Vagina (tissue), 2 donors: Measurements from ENCODE around the gene CNBP.

Source experiments
- POLR2A ChIP-seq, 2 donors: fragments of 450-650 bp; IDR thresholded peaks; one replicate each; pipeline ENCODE4 v1.6.1; 2017; ENCODE audit warnings: antibody characterized with exemption in 2 of 2, mild to moderate bottlenecking in 2 of 2, moderate library complexity in 2 of 2
- POLR2AphosphoS5 ChIP-seq, 2 donors: sonication (generic); formaldehyde crosslinking; IDR thresholded peaks; one replicate each; pipeline ENCODE4 v1.9.0; 2017; ENCODE audit warnings: antibody characterized with exemption in 2 of 2, mild to moderate bottlenecking in 2 of 2, low read depth in 1 of 2; ENCODE audit not compliant: insufficient read depth in 1 of 2
- TF ChIP-seq, protein P1 (sequence below), 3 experiments: fragments of 450-650 bp in 2 of 3; fragments of 200-600 bp in 1 of 3; sonication (generic) in 1 of 3; IDR thresholded peaks; one replicate each; pipeline ENCODE4 v1.5.1; 2017 to 2019; ENCODE audit warnings: antibody characterized with exemption in 3 of 3, mild to moderate bottlenecking in 2 of 3, moderate library complexity in 2 of 3

DNA sequence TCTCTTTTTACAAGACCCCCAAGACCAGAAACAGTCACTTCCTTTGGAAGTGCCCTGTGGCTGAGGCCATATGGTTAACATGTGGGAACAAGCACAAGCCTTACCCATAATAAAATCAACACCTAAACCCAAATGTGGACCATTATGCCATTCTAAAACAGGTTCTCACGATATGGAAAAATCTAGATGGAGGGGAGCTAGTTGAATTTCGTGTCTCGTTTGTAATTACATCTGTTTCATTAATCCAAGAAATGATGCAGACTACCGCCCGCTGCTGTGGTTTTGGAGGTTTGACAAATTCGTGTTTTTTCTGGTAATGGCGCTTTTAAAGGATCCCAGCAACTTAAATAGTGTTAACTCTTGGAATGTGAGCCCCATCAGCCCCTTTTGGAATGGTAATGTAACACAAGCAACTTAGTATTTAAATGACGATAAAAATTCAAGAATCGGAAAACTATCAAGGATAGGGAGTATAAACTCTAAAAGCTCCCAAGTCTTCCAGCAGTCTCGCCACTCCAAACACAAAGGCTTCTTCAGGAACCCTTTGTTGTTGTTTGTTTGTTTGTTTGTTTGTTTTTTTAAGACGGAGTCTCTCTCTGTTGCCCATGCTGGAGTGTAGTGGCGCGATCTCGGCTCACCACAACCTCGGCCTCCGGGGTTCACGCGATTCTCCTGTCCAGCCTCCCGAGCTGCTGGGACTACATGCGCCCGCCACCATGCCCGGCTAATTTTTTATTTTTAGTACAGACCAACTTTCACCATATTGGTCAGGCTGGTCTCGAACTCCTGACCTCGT, 1.1 kb downstream of the CNBP start:
- TF ChIP-seq POLR2A (IDR thresholded peaks at IDR 0.05), result no peak
- TF ChIP-seq, protein P1, sequence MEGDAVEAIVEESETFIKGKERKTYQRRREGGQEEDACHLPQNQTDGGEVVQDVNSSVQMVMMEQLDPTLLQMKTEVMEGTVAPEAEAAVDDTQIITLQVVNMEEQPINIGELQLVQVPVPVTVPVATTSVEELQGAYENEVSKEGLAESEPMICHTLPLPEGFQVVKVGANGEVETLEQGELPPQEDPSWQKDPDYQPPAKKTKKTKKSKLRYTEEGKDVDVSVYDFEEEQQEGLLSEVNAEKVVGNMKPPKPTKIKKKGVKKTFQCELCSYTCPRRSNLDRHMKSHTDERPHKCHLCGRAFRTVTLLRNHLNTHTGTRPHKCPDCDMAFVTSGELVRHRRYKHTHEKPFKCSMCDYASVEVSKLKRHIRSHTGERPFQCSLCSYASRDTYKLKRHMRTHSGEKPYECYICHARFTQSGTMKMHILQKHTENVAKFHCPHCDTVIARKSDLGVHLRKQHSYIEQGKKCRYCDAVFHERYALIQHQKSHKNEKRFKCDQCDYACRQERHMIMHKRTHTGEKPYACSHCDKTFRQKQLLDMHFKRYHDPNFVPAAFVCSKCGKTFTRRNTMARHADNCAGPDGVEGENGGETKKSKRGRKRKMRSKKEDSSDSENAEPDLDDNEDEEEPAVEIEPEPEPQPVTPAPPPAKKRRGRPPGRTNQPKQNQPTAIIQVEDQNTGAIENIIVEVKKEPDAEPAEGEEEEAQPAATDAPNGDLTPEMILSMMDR (IDR thresholded peaks at IDR 0.05), result no peak
- no peak for TF ChIP-seq POLR2AphosphoS5 (IDR thresholded peaks at IDR 0.05; ENCODE audit: insufficient read depth in 1 of 2, low read depth in 1 of 2)
